C4-2B (cell line): ENCODE results near the gene RASGRF2.
"Not testable (repeated sequence)": the region's sequence is repeated elsewhere in the genome, so short reads cannot be mapped to it uniquely, and the experiment has no call there.

Source experiments
- CTCF ChIP-seq: fragments of 450-650 bp; conservative IDR thresholded peaks from 2 replicates; pipeline ENCODE4 v1.5.1; 2017; ENCODE audit warnings: mild to moderate bottlenecking
- ZFX ChIP-seq: fragments of 450-650 bp; IDR thresholded peaks from 2 replicates; pipeline ENCODE4 v1.6.1; 2017

GRCh38 chr5:81262796-81263195 is 302.6 kb downstream of the RASGRF2 start:
- not testable (repeated sequence) for TF ChIP-seq CTCF, ZFX
